NCI-H2196 treated with DMSO at 0.1 percent for 48 hours (cell line): ENCODE results near the gene SPINT3.
"Not testable (repeated sequence)": the region's sequence is repeated elsewhere in the genome, so short reads cannot be mapped to it uniquely, and the experiment has no call there.

Experiments
- DNase-seq: peaks from one replicate; lab custom pipeline; 2025; ENCODE audit not compliant: unreplicated experiment; lab: John Stamatoyannopoulos, UW

Gene SPINT3

GRCh38 chr20:45503403-45503802 is 12.0 kb downstream of the SPINT3 start:
- no peak for DNase-seq

- no peak for DNase-seq
Measured at GRCh38 chr20:45502561-45502960, 12.9 kb downstream of the SPINT3 start.

- no peak for DNase-seq
Measured at GRCh38 chr20:45501600-45501999, 13.8 kb downstream of the SPINT3 start.

GRCh38 chr20:45500022-45500421 is 15.4 kb downstream of the SPINT3 start:
- DNase-seq, result no peak

GRCh38 chr20:45497971-45498494 is 17.4 kb downstream of the SPINT3 start:
- no peak for DNase-seq

- DNase-seq, result no peak
Measured at GRCh38 chr20:45496166-45496565, 19.3 kb downstream of the SPINT3 start.

- no peak for DNase-seq
Measured at GRCh38 chr20:45495501-45495941, 19.9 kb downstream of the SPINT3 start.

GRCh38 chr20:45489083-45489531 is 26.3 kb downstream of the SPINT3 start:
- no peak for DNase-seq

- no peak for DNase-seq
Measured at GRCh38 chr20:45487231-45487635, 28.2 kb downstream of the SPINT3 start.

- no peak for DNase-seq
Measured at GRCh38 chr20:45485388-45485787, 30.0 kb downstream of the SPINT3 start.

- no peak for DNase-seq
Measured at GRCh38 chr20:45484676-45485075, 30.7 kb downstream of the SPINT3 start.

GRCh38 chr20:45479822-45480221 is 35.6 kb downstream of the SPINT3 start:
- DNase-seq, result no peak

GRCh38 chr20:45477530-45478148 is 37.8 kb downstream of the SPINT3 start:
- not testable (repeated sequence) for DNase-seq

- not testable (repeated sequence) for DNase-seq
Measured at GRCh38 chr20:45472286-45472685, 43.1 kb downstream of the SPINT3 start.

- DNase-seq, result no peak
Measured at GRCh38 chr20:45470937-45471336, 44.5 kb downstream of the SPINT3 start.

- DNase-seq, result peak; percentile 60
Measured at GRCh38 chr20:45470262-45470931, 45.0 kb downstream of the SPINT3 start.

GRCh38 chr20:45469336-45470261 is 45.8 kb downstream of the SPINT3 start, which contains the start of gene WFDC2:
Gene WFDC2 (plus strand): TSS chr20:45469753. CDS start chr20:45469782, 29 bp downstream.
- DNase-seq, result peak; percentile 49

GRCh38 chr20:45467861-45468260 is 47.6 kb downstream of the SPINT3 start:
- peak; percentile 87 for DNase-seq

- no peak for DNase-seq
Measured at GRCh38 chr20:45467172-45467571, 48.2 kb downstream of the SPINT3 start.

GRCh38 chr20:45465491-45466266 is 49.7 kb downstream of the SPINT3 start:
- no peak for DNase-seq
